Esophagus squamous epithelium (tissue), 4 donors: ENCODE results near the gene NFYA.

Source experiments
- POLR2A ChIP-seq, 4 donors: fragments of 450-650 bp; IDR thresholded peaks; one replicate each; pipeline ENCODE4 v1.6.1; 2017; ENCODE audit warnings: antibody characterized with exemption in 4 of 4, mild to moderate bottlenecking in 4 of 4, moderate library complexity in 3 of 4
- TF ChIP-seq, protein P1 (sequence below), 6 experiments: fragments of 450-650 bp in 4 of 6; fragments of 200-600 bp in 2 of 6; sonication (generic) in 2 of 6; IDR thresholded peaks; one replicate each; pipeline ENCODE4 v1.5.1; 2016 to 2019; ENCODE audit warnings: antibody characterized with exemption in 6 of 6, mild to moderate bottlenecking in 4 of 6, moderate library complexity in 4 of 6

GRCh38 chr6:41023114-41023513, 49.7 kb upstream of the NFYA start:
- TF ChIP-seq, protein P1, sequence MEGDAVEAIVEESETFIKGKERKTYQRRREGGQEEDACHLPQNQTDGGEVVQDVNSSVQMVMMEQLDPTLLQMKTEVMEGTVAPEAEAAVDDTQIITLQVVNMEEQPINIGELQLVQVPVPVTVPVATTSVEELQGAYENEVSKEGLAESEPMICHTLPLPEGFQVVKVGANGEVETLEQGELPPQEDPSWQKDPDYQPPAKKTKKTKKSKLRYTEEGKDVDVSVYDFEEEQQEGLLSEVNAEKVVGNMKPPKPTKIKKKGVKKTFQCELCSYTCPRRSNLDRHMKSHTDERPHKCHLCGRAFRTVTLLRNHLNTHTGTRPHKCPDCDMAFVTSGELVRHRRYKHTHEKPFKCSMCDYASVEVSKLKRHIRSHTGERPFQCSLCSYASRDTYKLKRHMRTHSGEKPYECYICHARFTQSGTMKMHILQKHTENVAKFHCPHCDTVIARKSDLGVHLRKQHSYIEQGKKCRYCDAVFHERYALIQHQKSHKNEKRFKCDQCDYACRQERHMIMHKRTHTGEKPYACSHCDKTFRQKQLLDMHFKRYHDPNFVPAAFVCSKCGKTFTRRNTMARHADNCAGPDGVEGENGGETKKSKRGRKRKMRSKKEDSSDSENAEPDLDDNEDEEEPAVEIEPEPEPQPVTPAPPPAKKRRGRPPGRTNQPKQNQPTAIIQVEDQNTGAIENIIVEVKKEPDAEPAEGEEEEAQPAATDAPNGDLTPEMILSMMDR (IDR thresholded peaks at IDR 0.05), result no peak
- TF ChIP-seq POLR2A (IDR thresholded peaks at IDR 0.05), result no peak
